Vagina (tissue), 2 donors: ENCODE data around the gene KTN1. TPM values are rescaled to one million over a fixed set of nuclear protein-coding genes. Genes with fewer than 3 reads are reported as not detected.

ENCODE experiments used
- DNase-seq, 2 donors: peaks; one replicate each; pipeline ENCODE4 v3.0.0-alpha.2; 2017; ENCODE audit errors: extremely low spot score in 2 of 2
- H3K27ac ChIP-seq: fragments of 200-600 bp; sonication (generic); one replicate; pipeline ENCODE4 v1.5.1; 2019
- H3K27me3 ChIP-seq: fragments of 200-600 bp; sonication (generic); one replicate; pipeline ENCODE4 v1.5.1; 2019
- H3K36me3 ChIP-seq, 2 donors: fragments of 200-600 bp; sonication (generic); one replicate each; pipeline ENCODE4 v1.5.1; 2017 to 2019
- H3K4me1 ChIP-seq: fragments of 200-600 bp; sonication (generic); one replicate; pipeline ENCODE4 v1.5.1; 2019
- H3K4me3 ChIP-seq, 2 donors: fragments of 200-600 bp; sonication (generic); 1 replicate in 1 of 2; 2 replicates in 1 of 2; pipeline ENCODE4 v1.5.1; 2016 to 2019
- H3K9me3 ChIP-seq: fragments of 200-600 bp; sonication (generic); one replicate; pipeline ENCODE4 v1.5.1; 2019
- CTCF ChIP-seq, 3 experiments: fragments of 450-650 bp in 2 of 3; fragments of 200-600 bp in 1 of 3; sonication (generic) in 1 of 3; IDR thresholded peaks; one replicate each; pipeline ENCODE4 v1.5.1; 2017 to 2019; ENCODE audit warnings: antibody characterized with exemption in 3 of 3, mild to moderate bottlenecking in 2 of 3, moderate library complexity in 2 of 3
- POLR2A ChIP-seq, 2 donors: fragments of 450-650 bp; IDR thresholded peaks; one replicate each; pipeline ENCODE4 v1.6.1; 2017; ENCODE audit warnings: antibody characterized with exemption in 2 of 2, mild to moderate bottlenecking in 2 of 2, moderate library complexity in 2 of 2
- POLR2AphosphoS5 ChIP-seq, 2 donors: sonication (generic); formaldehyde crosslinking; IDR thresholded peaks; one replicate each; pipeline ENCODE4 v1.9.0; 2017; ENCODE audit warnings: antibody characterized with exemption in 2 of 2, mild to moderate bottlenecking in 2 of 2, low read depth in 1 of 2; ENCODE audit not compliant: insufficient read depth in 1 of 2
- intact Hi-C: fragments of 100-400 bp; cut with DNase I; formaldehyde crosslinking; loops from one replicate; pipeline ENCODE4 v1.15.1; 2023
- total RNA-seq: library from RNA; depleted of rRNA; stranded (reverse); fragments of >200 nt; gene quantifications from one replicate; pipeline ENCODE4 v1.2.3, GENCODE V29; 2016

KTN1 gene
- total RNA-seq, 1 donor from 2014 or later, result 91.6 TPM

- Histone ChIP-seq H3K4me3 (no peak overlapping the region), H3K4me1 (peaks cover 36% of the 10 kb centered on the region), H3K27me3 (no peaks in the 10 kb centered on the region), H3K9me3 (no peaks in the 10 kb centered on the region), H3K27ac (no peak overlapping the region), H3K36me3 (peaks cover 0 to 10% of the 10 kb centered on the region in 2 donors)
- no peak for DNase-seq
- intact Hi-C loops, result no loop called here
- TF ChIP-seq CTCF (IDR thresholded peaks at IDR 0.05), result no peak
- no peak for TF ChIP-seq POLR2AphosphoS5 (IDR thresholded peaks at IDR 0.05; ENCODE audit: insufficient read depth in 1 of 2, low read depth in 1 of 2)
These were observed 21.0 kb downstream of the KTN1 start for GRCh38 chr14:55600784-55601561.

DNA sequence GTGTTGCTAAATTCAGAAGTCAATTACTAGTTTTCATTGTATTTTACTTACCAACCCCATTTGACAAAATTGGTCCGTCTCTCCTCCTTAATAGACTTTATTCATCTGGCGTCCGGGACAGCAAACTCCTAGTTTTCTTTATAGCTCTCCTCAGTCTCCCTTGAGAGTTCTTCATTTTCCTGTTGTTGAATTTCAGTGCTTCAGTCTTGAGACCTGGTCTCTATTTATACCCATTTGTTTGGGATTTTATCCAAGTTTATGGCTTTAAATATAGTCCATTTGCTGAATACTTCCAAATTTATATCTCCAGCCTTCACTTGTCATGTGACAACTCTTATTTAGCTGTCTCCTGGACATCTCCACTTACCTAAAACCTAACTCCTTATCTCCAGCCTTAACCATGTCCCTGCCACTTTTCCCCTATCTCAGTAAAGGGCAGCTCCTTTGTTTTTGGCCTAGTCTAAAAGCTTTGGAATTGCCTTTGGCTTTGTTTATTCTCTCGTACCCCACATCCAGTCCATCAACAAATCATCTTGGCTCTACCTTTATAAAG lies 23.5 kb downstream of the KTN1 start:
- DNase-seq, result no peak
- H3K9me3 ChIP-seq, result no peaks in the 10 kb centered on the region
- peaks cover 38% of the 10 kb centered on the region for H3K4me1 ChIP-seq
- H3K4me3 ChIP-seq, result no peak overlapping the region
- peaks cover 0 to 10% of the 10 kb centered on the region in 2 donors for H3K36me3 ChIP-seq
- TF ChIP-seq POLR2A (IDR thresholded peaks at IDR 0.05), result no peak
- no peak for TF ChIP-seq CTCF (IDR thresholded peaks at IDR 0.05)
- TF ChIP-seq POLR2AphosphoS5 (IDR thresholded peaks at IDR 0.05; ENCODE audit: insufficient read depth in 1 of 2, low read depth in 1 of 2), result no peak
- H3K27me3 ChIP-seq, result no peaks in the 10 kb centered on the region
- H3K27ac ChIP-seq, result no peak overlapping the region
- intact Hi-C loops, result no loop called here

- Histone ChIP-seq H3K36me3 (peaks cover 0 to 10% of the 10 kb centered on the region in 2 donors), H3K4me1 (peaks cover 44% of the 10 kb centered on the region), H3K9me3 (no peaks in the 10 kb centered on the region), H3K27me3 (no peaks in the 10 kb centered on the region), H3K27ac (no peak overlapping the region), H3K4me3 (no peak overlapping the region)
- TF ChIP-seq POLR2A (IDR thresholded peaks at IDR 0.05), result no peak
- TF ChIP-seq POLR2AphosphoS5 (IDR thresholded peaks at IDR 0.05; ENCODE audit: insufficient read depth in 1 of 2, low read depth in 1 of 2), result no peak
- no peak for TF ChIP-seq CTCF (IDR thresholded peaks at IDR 0.05)
- DNase-seq, result no peak
- intact Hi-C loops, result no loop called here
These were observed 24.5 kb downstream of the KTN1 start for GRCh38 chr14:55604488-55604887.

DNA sequence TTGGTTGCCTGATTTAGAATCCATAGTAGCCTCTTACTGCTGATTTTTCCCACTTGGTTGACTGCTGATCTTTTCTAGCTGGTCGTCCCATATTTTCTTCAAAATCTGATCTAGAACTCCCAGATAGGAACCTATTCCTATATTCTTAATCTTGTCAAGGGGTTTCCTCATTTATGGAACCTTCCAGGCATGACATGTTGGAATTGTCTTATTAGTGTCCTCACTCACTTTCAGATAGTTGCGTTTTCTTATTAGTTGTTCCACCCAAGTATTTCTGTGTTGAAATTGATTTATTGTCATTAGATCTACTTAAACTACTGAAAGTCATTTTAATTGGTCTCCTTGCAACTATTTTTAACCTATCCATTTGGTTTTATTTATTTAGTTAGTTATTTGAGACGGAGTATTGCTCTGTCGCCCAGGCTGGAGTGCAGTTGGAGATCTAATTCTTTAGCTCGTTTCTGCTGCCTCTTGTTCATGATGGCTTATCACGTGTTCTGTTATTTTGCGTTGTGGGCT lies 25.0 kb downstream of the KTN1 start:
- peaks cover 0 to 10% of the 10 kb centered on the region in 2 donors for H3K36me3 ChIP-seq
- no peak overlapping the region for H3K4me3 ChIP-seq
- H3K27me3 ChIP-seq, result no peaks in the 10 kb centered on the region
- no peaks in the 10 kb centered on the region for H3K9me3 ChIP-seq
- intact Hi-C loops, result no loop called here
- no peak overlapping the region for H3K27ac ChIP-seq
- peaks cover 49% of the 10 kb centered on the region for H3K4me1 ChIP-seq
- TF ChIP-seq POLR2A (IDR thresholded peaks at IDR 0.05) (no peak), CTCF (IDR thresholded peaks at IDR 0.05) (no peak), POLR2AphosphoS5 (IDR thresholded peaks at IDR 0.05; ENCODE audit: insufficient read depth in 1 of 2, low read depth in 1 of 2) (no peak)
- no peak for DNase-seq

DNA sequence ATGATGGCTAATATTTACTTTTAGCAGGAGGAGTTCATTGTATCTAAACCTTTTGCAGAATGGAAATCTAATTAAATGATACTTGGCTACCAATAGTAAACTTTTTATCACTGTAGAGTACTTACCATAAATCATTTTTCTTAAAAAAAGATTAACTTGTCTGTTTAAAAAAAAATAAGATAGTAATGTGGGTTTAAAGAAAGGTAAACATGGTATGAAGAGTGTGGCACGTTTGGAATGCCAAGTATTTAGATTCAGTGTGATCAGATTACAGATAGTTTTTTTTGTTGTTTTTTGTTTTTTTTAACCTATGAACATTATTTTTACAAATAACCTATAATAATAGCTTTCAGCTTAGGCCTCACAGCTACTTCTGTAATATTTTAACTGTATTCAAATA lies 25.8 kb downstream of the KTN1 start:
- Histone ChIP-seq H3K36me3 (peaks cover 0 to 10% of the 10 kb centered on the region in 2 donors), H3K27me3 (no peaks in the 10 kb centered on the region), H3K27ac (no peak overlapping the region), H3K4me3 (no peak overlapping the region), H3K9me3 (no peaks in the 10 kb centered on the region), H3K4me1 (peaks cover 46% of the 10 kb centered on the region)
- DNase-seq, result no peak
- intact Hi-C loops, result no loop called here
- TF ChIP-seq CTCF (IDR thresholded peaks at IDR 0.05) (no peak), POLR2A (IDR thresholded peaks at IDR 0.05) (no peak), POLR2AphosphoS5 (IDR thresholded peaks at IDR 0.05; ENCODE audit: insufficient read depth in 1 of 2, low read depth in 1 of 2) (no peak)
